Lower leg skin (tissue), 4 donors: ENCODE results near the gene CTAGE9. TPM values are rescaled to one million over a fixed set of nuclear protein-coding genes. Genes with fewer than 3 reads are reported as not detected.

Experiments
- DNase-seq, 2 donors: peaks; one replicate each; pipeline ENCODE4 v3.0.0-alpha.2; 2019; ENCODE audit warnings: low spot score in 2 of 2
- H3K4me3 ChIP-seq: fragments of 200-600 bp; sonication (generic); 2 replicates; pipeline ENCODE4 v1.5.1; 2017; ENCODE audit warnings: mild to moderate bottlenecking, low read depth; ENCODE audit not compliant: poor library complexity, severe bottlenecking
- POLR2A ChIP-seq, 2 donors: fragments of 450-650 bp; IDR thresholded peaks; one replicate each; pipeline ENCODE4 v1.6.1; 2016 to 2017; ENCODE audit warnings: antibody characterized with exemption in 2 of 2, mild to moderate bottlenecking in 1 of 2, moderate library complexity in 1 of 2
- WGBS, 2 donors: methylation state at CpG; one replicate each; pipeline ENCODE4 v1.1.5; 2018; 5-methylcytosine and 5-hydroxymethylcytosine counted together
- intact Hi-C: fragments of 100-400 bp; cut with DNase I; formaldehyde crosslinking; loops from one replicate; pipeline ENCODE4 v1.15.0; 2023; ENCODE audit warnings: low total_unique reads
- total RNA-seq, 4 donors: library from RNA; depleted of rRNA; stranded (reverse); fragments of >200 nt; gene quantifications; one replicate each; pipeline ENCODE4 v1.1.0, GENCODE V29; 2016
- TF ChIP-seq, protein P1 (sequence below), 3 donors: fragments of 450-650 bp; IDR thresholded peaks; one replicate each; pipeline ENCODE4 v1.5.1; 2016; ENCODE audit warnings: antibody characterized with exemption in 3 of 3, mild to moderate bottlenecking in 3 of 3, moderate library complexity in 2 of 3

CTAGE9 gene
- total RNA-seq, 4 donors from 2014 or later: not detected

GRCh38 chr6:131693384-131693783 lies 17.4 kb downstream of the CTAGE9 start:
- no peak overlapping the region for H3K4me3 ChIP-seq
- TF ChIP-seq, protein P1, sequence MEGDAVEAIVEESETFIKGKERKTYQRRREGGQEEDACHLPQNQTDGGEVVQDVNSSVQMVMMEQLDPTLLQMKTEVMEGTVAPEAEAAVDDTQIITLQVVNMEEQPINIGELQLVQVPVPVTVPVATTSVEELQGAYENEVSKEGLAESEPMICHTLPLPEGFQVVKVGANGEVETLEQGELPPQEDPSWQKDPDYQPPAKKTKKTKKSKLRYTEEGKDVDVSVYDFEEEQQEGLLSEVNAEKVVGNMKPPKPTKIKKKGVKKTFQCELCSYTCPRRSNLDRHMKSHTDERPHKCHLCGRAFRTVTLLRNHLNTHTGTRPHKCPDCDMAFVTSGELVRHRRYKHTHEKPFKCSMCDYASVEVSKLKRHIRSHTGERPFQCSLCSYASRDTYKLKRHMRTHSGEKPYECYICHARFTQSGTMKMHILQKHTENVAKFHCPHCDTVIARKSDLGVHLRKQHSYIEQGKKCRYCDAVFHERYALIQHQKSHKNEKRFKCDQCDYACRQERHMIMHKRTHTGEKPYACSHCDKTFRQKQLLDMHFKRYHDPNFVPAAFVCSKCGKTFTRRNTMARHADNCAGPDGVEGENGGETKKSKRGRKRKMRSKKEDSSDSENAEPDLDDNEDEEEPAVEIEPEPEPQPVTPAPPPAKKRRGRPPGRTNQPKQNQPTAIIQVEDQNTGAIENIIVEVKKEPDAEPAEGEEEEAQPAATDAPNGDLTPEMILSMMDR (IDR thresholded peaks at IDR 0.05): no peak
- no peak for TF ChIP-seq POLR2A (IDR thresholded peaks at IDR 0.05)
- no peak for DNase-seq
- 84 to 89% methylated on average over 5 of the region's 5 CpGs for WGBS, 2 donors
- intact Hi-C loops: no loop called here

- TF ChIP-seq, protein P1 (IDR thresholded peaks at IDR 0.05): no peak
- no peak for TF ChIP-seq POLR2A (IDR thresholded peaks at IDR 0.05)
- H3K4me3 ChIP-seq: no peak overlapping the region
- intact Hi-C loops: no loop called here
- DNase-seq: no peak
Observed at GRCh38 chr6:131692589-131692988, 18.2 kb downstream of the CTAGE9 start.

DNA sequence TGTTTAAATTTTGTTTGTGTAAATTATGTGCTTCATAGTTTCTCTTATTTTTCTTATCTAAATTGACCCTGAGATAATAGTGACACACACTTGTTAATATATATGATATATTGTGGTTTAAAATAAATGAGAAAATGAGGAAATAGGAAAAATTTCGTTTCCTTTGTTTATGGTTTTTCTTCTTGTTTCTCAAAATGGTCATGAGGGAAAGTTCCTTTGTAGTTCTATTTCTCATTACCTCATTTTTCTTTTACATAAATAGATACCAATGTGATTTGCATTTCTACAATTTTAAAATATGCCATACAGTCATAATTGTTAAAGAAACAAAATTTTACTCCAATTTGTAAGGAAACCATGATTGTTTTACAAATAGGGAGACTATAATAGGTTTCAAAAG lies 18.8 kb downstream of the CTAGE9 start:
- intact Hi-C loops: no loop called here
- WGBS, 2 donors: 58 to 71% methylated on average over 1 of the region's 1 CpG
- H3K4me3 ChIP-seq: no peak overlapping the region
- TF ChIP-seq POLR2A (IDR thresholded peaks at IDR 0.05): no peak
- TF ChIP-seq, protein P1 (IDR thresholded peaks at IDR 0.05): no peak
- DNase-seq: no peak

DNA sequence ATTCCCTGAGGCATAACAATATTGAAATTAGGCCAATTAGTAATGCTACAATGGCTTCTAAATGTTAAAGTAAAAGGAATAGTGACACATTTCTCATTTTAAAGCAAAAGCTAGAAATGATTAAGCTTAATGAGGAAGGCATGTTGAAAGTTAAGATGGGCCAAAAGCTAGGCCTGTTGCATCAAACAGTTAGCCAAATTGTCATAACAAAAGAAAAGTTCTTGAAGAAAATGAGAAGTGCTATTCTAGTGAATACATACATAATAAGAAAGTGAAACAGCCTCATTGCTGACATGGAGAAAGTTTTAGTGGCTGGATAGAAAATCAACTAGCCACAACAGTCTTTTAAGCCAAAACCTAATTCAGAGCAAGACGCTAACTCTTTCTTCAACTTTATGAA lies 22.5 kb downstream of the CTAGE9 start:
- no peak overlapping the region for H3K4me3 ChIP-seq
- WGBS, 2 donors: 71 to 72% methylated on average over 1 of the region's 1 CpG
- TF ChIP-seq, protein P1 (IDR thresholded peaks at IDR 0.05): no peak
- no peak for TF ChIP-seq POLR2A (IDR thresholded peaks at IDR 0.05)
- intact Hi-C loops: no loop called here
- no peak for DNase-seq

GRCh38 chr6:131687022-131687421 lies 23.8 kb downstream of the CTAGE9 start:
- DNase-seq: no peak
- TF ChIP-seq, protein P1 (IDR thresholded peaks at IDR 0.05): no peak
- TF ChIP-seq POLR2A (IDR thresholded peaks at IDR 0.05): no peak
- 77 to 90% methylated on average over 3 of the region's 3 CpGs for WGBS, 2 donors
- intact Hi-C loops: no loop called here
- no peak overlapping the region for H3K4me3 ChIP-seq

GRCh38 chr6:131685266-131685780 lies 25.5 kb downstream of the CTAGE9 start:
- 95% methylated on average over 4 of the region's 4 CpGs for WGBS, 2 donors
- no peak for TF ChIP-seq POLR2A (IDR thresholded peaks at IDR 0.05)
- TF ChIP-seq, protein P1 (IDR thresholded peaks at IDR 0.05): no peak
- no peak for DNase-seq
- intact Hi-C loops: no loop called here
- H3K4me3 ChIP-seq: no peak overlapping the region
